Measurements from ENCODE around the gene ATP1A3. TPM values are rescaled to one million over a fixed set of nuclear protein-coding genes. Genes with fewer than 3 reads are reported as not detected.
A peak's percentile ranks its signal among the peaks of the same experiment; 100 is the strongest.
"Not testable (repeated sequence)": the region's sequence is repeated elsewhere in the genome, so short reads cannot be mapped to it uniquely, and the experiment has no call there.

Gene ATP1A3
- total RNA-seq, 1 experiment from 2014 or later = 0.52 TPM

GRCh38 chr19:41955521-41955920 is 38.5 kb downstream of the ATP1A3 start:
- DNase-seq (ENCODE audit: extremely low read depth, low read depth) = no peak

DNA sequence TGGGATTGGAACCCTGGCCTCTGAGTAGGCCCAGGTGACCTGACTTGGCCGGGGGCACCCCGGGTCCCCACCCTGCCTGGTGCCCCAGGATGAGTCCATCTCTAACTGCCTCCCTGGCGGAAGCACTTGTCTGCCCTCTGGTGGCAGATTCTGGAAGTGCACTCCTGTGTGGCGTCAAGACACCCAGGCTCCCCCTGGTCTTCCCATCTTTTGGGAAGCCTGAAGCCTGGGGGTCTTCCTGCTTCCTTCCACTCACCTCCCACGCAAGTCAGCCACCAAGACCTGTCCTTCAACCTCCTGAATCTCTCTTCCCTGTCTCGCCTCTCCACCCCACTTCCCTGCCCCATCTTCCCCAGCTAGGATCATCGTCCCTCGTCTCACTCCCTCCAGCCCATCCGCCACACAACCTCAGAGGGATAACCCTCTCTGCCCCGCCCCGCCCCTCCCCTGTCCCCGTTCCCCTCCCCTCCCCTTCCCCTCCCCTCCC is 42.3 kb downstream of the ATP1A3 start:
- DNase-seq (ENCODE audit: extremely low read depth, low read depth) = peak; percentile 58

DNA sequence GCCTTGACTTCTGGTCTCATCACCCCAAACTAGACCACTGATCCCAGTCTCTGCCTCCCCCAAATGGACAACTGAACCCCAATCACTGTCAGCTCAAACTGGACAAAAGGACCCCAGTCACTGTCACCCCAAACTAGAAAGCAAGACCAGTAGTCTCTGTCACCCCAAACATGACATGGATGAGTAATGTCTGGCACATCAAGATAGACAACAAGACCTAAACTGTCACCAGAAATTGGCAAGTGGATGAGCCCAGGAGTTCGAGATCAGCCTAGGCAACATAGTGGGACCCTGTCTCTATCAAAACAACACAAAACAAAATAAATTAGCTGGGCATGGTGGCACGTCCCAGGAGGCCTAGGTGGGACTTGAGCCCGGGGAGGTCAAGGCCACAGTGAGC is 46.9 kb downstream of the ATP1A3 start:
- DNase-seq (ENCODE audit: extremely low read depth, low read depth) = no peak

GRCh38 chr19:41945135-41945766 is 48.8 kb downstream of the ATP1A3 start:
- no peak for DNase-seq (ENCODE audit: extremely low read depth, low read depth)

DNA sequence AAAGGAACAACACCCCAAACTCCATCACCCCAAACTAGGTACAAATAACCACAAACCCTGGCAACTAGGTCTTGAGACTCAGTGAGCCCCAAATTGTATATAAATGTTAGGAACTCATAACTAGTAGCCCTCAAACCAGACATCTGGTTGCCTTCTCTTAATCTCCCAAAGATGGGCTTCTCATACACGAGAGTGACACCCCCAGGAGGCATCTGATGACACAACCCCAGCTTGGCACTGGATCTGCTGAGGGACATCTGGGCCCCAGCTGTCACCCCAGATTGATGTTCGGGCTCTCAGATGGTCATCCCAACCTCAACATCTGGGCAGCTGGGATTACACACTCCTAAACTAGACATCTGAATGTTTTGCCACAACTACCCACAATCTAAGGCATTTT is 49.7 kb downstream of the ATP1A3 start:
- DNase-seq (ENCODE audit: extremely low read depth, low read depth) = no peak

GRCh38 chr19:41941410-41942202 is 52.4 kb downstream of the ATP1A3 start:
- no peak for DNase-seq (ENCODE audit: extremely low read depth, low read depth)

- no peak for DNase-seq (ENCODE audit: extremely low read depth, low read depth)
Observed at GRCh38 chr19:41940731-41941409, 53.2 kb downstream of the ATP1A3 start.

DNA sequence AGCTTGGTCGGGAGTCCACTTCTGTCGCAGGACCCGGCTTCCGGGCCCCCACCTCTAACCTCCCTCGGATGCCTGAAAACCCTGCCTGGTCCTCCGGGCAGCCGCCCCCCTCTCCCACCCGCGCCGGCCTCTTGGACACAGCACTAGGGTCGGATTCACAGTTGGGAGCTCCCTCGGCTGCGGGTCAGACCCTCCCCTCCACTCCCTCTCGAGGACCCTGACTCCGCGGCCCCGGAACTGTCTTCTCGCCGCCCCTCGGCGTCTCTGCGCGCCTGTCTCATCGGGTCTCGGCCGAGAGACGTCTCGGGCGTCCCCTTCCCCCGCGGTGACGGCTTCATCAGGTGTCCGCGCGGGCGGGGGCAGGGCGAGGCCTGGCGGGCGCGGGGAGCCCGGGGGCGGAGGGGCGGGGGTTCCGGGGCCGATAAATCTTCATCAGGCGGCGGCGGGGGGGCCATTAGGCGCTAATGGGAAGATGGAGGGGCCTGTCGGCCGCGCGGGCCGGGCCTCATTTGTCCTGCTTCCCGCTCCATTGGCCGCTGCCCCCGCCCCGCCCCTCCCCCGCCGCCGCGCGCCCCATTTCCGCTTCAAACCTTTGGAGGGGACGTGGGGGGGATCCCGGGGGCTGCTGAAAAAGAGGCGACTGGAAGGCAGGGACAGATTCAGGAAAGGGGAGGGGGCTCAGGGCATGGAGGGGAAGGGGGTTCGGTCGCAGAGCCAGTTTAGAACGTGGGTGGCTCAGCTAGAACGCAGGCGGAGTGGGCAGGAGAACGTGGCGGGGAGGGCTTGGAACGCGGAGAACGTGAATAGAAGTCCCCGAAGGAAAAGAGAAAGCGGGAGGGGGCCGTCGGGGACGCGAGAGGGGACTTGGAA is 53.9 kb downstream of the ATP1A3 start:
- DNase-seq (ENCODE audit: extremely low read depth, low read depth) = no peak

GRCh38 chr19:41939209-41939608 is 54.8 kb downstream of the ATP1A3 start:
- not testable (repeated sequence) for DNase-seq (ENCODE audit: extremely low read depth, low read depth)

- DNase-seq (ENCODE audit: extremely low read depth, low read depth) = no peak
Observed at GRCh38 chr19:41937525-41938468, 56.2 kb downstream of the ATP1A3 start.

DNA sequence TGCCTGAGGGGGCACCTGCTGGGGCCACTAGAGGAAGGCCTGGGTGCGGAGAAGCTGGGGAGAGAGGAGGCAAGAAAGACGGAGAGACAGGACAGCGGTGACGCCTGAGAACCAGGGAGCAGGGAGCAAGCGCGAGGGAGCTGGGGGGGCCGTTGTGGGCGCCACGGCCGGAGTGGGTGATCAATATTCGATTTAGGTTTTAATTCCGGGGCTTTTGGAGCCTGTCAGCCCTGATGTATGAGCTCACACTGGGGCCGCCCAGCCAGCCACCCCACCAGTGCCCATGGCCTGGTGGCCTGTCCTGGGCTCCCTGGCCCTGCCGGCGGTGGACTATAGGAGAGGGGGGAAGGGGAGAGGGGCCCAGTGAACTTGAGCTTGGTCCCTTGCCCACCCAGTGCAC is 57.1 kb downstream of the ATP1A3 start:
- DNase-seq (ENCODE audit: extremely low read depth, low read depth) = no peak

DNA sequence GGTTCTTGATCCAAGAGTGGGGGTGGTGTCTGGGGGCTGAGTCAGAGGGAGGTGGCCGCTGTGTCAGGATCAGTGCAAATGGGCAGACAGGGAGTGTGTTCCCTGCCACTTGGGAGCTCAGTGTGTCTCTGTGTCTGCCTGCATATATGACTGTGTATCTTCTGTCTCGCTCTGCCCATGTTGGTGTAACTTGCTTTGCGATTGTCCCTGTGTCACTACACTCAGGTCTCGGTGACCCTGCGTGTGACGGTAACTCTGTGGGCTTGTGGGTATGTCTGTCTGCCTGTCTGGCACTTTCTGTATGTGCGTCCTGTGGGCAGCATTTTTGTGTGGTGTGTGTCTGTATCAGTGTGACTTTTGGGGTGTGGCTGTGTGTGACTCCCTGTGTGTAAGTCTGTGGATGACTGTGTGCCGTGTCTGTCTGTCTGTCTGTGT is 57.6 kb downstream of the ATP1A3 start:
- DNase-seq (ENCODE audit: extremely low read depth, low read depth) = no peak

DNA sequence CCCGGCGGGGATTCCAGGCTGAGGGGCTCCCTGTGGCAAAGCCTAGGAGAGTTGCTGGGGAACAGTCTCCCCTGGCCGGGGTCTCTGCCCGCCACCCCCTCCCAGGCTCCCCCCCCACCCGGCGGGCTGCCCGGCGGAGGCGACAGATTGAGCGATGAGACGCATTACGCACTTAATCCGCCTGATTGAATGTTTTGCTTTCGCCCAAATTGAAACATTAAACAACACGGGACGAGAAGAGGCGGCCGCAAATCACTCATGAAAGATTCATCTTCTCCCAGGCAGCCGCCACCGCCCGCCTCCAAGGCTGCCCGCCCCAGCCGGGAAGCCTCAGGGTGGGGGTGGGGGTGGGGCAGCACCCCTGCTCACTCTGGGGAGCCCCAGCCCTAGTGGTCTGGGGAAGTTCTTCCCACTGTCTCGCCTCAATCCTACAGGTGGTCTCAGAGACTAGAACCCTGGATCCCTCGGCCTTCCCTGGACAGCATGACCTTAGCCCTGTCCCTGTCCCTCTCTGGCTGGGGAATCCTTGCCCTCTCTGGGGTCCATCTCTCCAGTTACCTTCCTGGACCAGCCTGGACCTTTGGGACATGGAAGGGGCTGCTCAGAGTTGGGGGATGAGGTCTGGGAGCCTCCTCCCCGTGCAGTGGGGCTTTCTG is 58.1 kb downstream of the ATP1A3 start:
- no peak for DNase-seq (ENCODE audit: extremely low read depth, low read depth)

GRCh38 chr19:41934849-41935374 is 59.1 kb downstream of the ATP1A3 start:
- DNase-seq (ENCODE audit: extremely low read depth, low read depth) = peak; percentile 62

GRCh38 chr19:41933693-41934426 is 60.2 kb downstream of the ATP1A3 start:
- no peak for DNase-seq (ENCODE audit: extremely low read depth, low read depth)

GRCh38 chr19:41932720-41933332 is 61.2 kb downstream of the ATP1A3 start:
- no peak for DNase-seq (ENCODE audit: extremely low read depth, low read depth)

- DNase-seq (ENCODE audit: extremely low read depth, low read depth) = no peak
Observed at GRCh38 chr19:41932259-41932719, 61.7 kb downstream of the ATP1A3 start.

All from NCI-H460 (cell line).